CD4-positive, alpha-beta T cell (primary cell): ENCODE results near the gene PWWP2B. TPM values are rescaled to one million over a fixed set of nuclear protein-coding genes. Genes with fewer than 3 reads are reported as not detected.

Experiments
- ATAC-seq: fragments of 200-7000 bp; cut with Tn5 transposase; one replicate; pipeline ENCODE4 v1.10.0; 2022; ENCODE audit warnings: mild to moderate bottlenecking; ENCODE audit not compliant: poor library complexity
- CTCF ChIA-PET: fragments of 350-600 bp; sonication (Branson Sonifier 250); formaldehyde crosslinking; loops from one replicate; lab custom pipeline; 2021; ENCODE audit warnings: antibody characterized with exemption, inconsistent platforms; lab: Charles Lee
- POLR2A ChIA-PET: fragments of 350-600 bp; sonication (Branson Sonifier 250); formaldehyde crosslinking; loops from one replicate; lab custom pipeline; 2021; ENCODE audit warnings: antibody characterized with exemption, inconsistent platforms; lab: Charles Lee
- DNase-seq, 14 experiments: peaks; one replicate each; pipeline ENCODE4 v3.0.0-alpha.2; 2013 to 2020; ENCODE audit warnings: mixed read lengths in 2 of 14
- H3K27ac ChIP-seq, 2 donors: one replicate each; pipeline versions ENCODE4 v1.5.1 to v1.7.0; 2013; ENCODE audit warnings: low read length in 2 of 2, low read depth in 1 of 2, mild to moderate bottlenecking in 1 of 2
- H3K27me3 ChIP-seq, 2 experiments: 1 replicate in 1 of 2; 2 replicates in 1 of 2; pipeline versions ENCODE4 v1.6.1 to v1.7.0; 2013; ENCODE audit warnings: low read length in 2 of 2, control low read depth in 1 of 2, mild to moderate bottlenecking in 1 of 2, moderate library complexity in 1 of 2; ENCODE audit not compliant: insufficient read depth in 2 of 2, control insufficient read depth in 1 of 2
- H3K36me3 ChIP-seq: one replicate; pipeline ENCODE4 v1.6.1; 2013; ENCODE audit warnings: low read length, control low read depth; ENCODE audit not compliant: insufficient read depth
- H3K4me1 ChIP-seq: one replicate; pipeline ENCODE4 v1.6.1; 2013; ENCODE audit warnings: low read length, control low read depth; ENCODE audit not compliant: insufficient read depth
- H3K4me3 ChIP-seq: one replicate; pipeline ENCODE4 v1.5.1; 2013; ENCODE audit warnings: mild to moderate bottlenecking, low read length, moderate library complexity
- H3K9me3 ChIP-seq, 2 experiments: 1 replicate in 1 of 2; 2 replicates in 1 of 2; pipeline versions ENCODE4 v1.6.1 to v1.7.0; 2013; ENCODE audit warnings: low read length in 2 of 2, mild to moderate bottlenecking in 2 of 2, control low read depth in 1 of 2, moderate library complexity in 1 of 2; ENCODE audit not compliant: control insufficient read depth in 1 of 2, insufficient read depth in 1 of 2
- H3K27ac Mint-ChIP-seq: one replicate; pipeline ENCODE4 v1.8.0; 2020; ENCODE audit warnings: mixed read lengths
- H3K27me3 Mint-ChIP-seq: one replicate; pipeline ENCODE4 v1.8.0; 2021; ENCODE audit warnings: mixed read lengths
- H3K36me3 Mint-ChIP-seq: one replicate; pipeline ENCODE4 v1.8.0; 2021; ENCODE audit warnings: low read depth, mixed read lengths
- H3K4me1 Mint-ChIP-seq: one replicate; pipeline ENCODE4 v1.8.0; 2021; ENCODE audit warnings: low read depth, mixed read lengths
- H3K4me3 Mint-ChIP-seq: one replicate; pipeline ENCODE4 v1.8.0; 2020; ENCODE audit warnings: mild to moderate bottlenecking, mixed read lengths
- H3K9me3 Mint-ChIP-seq: one replicate; pipeline ENCODE4 v1.8.0; 2020; ENCODE audit warnings: mixed read lengths
- CTCF ChIP-seq: fragments of 200-600 bp; IDR thresholded peaks from one replicate; pipeline ENCODE4 v1.8.0; 2022; ENCODE audit warnings: antibody characterized with exemption, mild to moderate bottlenecking
- intact Hi-C, 2 experiments: fragments of 100-400 bp; cut with DNase I in 1 of 2; cut with micrococcal nuclease in 1 of 2; formaldehyde crosslinking; loops; one replicate each; pipeline versions ENCODE4 v1.15.1 to v1.9.0; 2023 to 2025; cut with DNase I, micrococcal nuclease
- total RNA-seq, 174 experiments: library from RNA in 2 of 174; stranded (reverse) in 2 of 174; gene quantifications; one replicate each; pipeline ENCODE4 v1.2.3 and lab custom pipeline; 2021 to 2026

PWWP2B gene
- total RNA-seq, 2 experiments from 2014 or later = 19.2 to 19.6 TPM

GRCh38 chr10:132402781-132403241 lies 5.8 kb downstream of the PWWP2B start:
- no peaks in the 10 kb centered on the region for H3K27me3 Mint-ChIP-seq
- no peak for TF ChIP-seq CTCF
- POLR2A ChIA-PET = no interaction called here
- no peaks in the 10 kb centered on the region for H3K9me3 ChIP-seq
- ATAC-seq (no peak), DNase-seq (no peak)
- H3K4me3 Mint-ChIP-seq = no peak overlapping the region
- no peak overlapping the region for H3K27ac ChIP-seq
- no peak overlapping the region for H3K27ac Mint-ChIP-seq
- peaks cover 22% of the 10 kb centered on the region for H3K4me1 Mint-ChIP-seq
- no peaks in the 10 kb centered on the region for H3K27me3 ChIP-seq
- no peak overlapping the region for H3K4me3 ChIP-seq
- intact Hi-C loops = no loop called here
- H3K4me1 ChIP-seq = peaks cover 38% of the 10 kb centered on the region
- H3K36me3 ChIP-seq = peaks cover 8% of the 10 kb centered on the region
- H3K9me3 Mint-ChIP-seq = no peaks in the 10 kb centered on the region
- CTCF ChIA-PET = no interaction called here
- peaks cover 12% of the 10 kb centered on the region for H3K36me3 Mint-ChIP-seq

GRCh38 chr10:132403511-132404168 lies 6.6 kb downstream of the PWWP2B start:
- intact Hi-C loops = no loop called here
- ATAC-seq = no peak
- Mint-ChIP-seq H3K27me3 (no peaks in the 10 kb centered on the region), H3K36me3 (peaks cover 12% of the 10 kb centered on the region), H3K4me1 (peaks cover 23% of the 10 kb centered on the region), H3K9me3 (no peaks in the 10 kb centered on the region), H3K4me3 (no peak overlapping the region), H3K27ac (no peak overlapping the region)
- Histone ChIP-seq H3K36me3 (peaks cover 8% of the 10 kb centered on the region), H3K27ac (no peak overlapping the region), H3K4me1 (peaks cover 38% of the 10 kb centered on the region), H3K4me3 (no peak overlapping the region), H3K9me3 (no peaks in the 10 kb centered on the region), H3K27me3 (no peaks in the 10 kb centered on the region)
- DNase-seq = no peak
- TF ChIP-seq CTCF = no peak
- ChIA-PET CTCF (no interaction called here), POLR2A (no interaction called here)

DNA sequence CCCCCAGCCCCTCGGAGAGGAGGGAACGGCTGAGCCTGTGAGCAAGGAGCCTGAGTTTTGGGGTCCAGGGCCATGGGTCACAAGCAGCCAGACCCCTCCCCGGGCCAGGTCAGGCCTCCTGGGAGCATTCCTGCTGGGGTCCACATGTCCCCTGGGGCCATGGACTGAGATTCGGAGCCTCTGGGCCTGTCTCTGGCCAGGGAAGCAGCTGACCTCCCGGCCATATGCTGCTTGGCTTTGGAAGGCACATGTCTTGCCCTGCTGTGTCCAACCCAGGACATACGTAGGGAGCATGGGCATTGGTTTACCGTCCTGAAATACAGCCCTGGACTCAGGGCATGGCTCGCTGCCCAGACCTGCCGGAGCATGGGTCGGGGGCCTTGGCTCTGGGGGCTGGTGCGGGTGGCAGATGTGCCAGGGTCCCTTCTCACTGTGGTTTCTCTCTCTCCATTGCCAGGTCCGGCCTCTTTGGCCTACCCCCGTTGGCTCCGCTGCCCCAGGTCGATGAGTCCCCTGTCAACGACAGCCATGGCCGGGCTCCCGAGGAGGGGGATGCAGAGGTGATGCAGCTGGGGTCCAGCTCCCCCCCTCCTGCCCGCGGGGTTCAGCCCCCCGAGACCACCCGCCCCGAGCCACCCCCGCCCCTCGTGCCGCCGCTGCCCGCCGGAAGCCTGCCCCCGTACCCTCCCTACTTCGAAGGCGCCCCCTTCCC lies 7.3 kb downstream of the PWWP2B start:
- Histone ChIP-seq H3K4me1 (peaks cover 37% of the 10 kb centered on the region), H3K36me3 (peaks cover 8% of the 10 kb centered on the region), H3K4me3 (no peak overlapping the region), H3K9me3 (no peaks in the 10 kb centered on the region), H3K27me3 (no peaks in the 10 kb centered on the region), H3K27ac (no peak overlapping the region)
- ATAC-seq (no peak), DNase-seq (no peak)
- Mint-ChIP-seq H3K36me3 (peaks cover 11% of the 10 kb centered on the region), H3K9me3 (no peaks in the 10 kb centered on the region), H3K27ac (no peak overlapping the region), H3K4me1 (peaks cover 17% of the 10 kb centered on the region), H3K4me3 (no peak overlapping the region), H3K27me3 (no peaks in the 10 kb centered on the region)
- ChIA-PET CTCF (no interaction called here), POLR2A (no interaction called here)
- intact Hi-C loops = no loop called here
- no peak for TF ChIP-seq CTCF
